Measurements from ENCODE around the gene LRRC17.

LRRC17 gene

DNA sequence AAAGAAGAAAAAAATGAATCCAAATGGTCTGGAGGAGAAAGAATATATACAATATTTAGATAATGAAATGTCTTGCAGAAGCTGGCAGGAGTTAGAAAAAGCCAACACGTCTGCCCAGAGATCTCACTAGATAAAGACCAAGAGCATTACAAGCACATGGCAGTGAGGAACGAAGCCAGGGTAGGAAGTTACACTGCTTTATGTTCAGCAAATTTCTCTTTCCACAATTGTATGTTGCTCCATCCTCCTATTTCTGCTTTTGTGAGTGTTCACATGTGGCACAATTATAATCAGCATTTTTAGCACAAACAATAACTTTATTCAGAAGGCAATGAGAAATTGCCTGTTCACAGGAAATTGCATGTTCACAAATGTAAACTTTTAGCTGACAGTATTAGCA, 53.7 kb downstream of the LRRC17 start:
- no peak overlapping the region for H2AFZ ChIP-seq
- TF ChIP-seq, protein P1, sequence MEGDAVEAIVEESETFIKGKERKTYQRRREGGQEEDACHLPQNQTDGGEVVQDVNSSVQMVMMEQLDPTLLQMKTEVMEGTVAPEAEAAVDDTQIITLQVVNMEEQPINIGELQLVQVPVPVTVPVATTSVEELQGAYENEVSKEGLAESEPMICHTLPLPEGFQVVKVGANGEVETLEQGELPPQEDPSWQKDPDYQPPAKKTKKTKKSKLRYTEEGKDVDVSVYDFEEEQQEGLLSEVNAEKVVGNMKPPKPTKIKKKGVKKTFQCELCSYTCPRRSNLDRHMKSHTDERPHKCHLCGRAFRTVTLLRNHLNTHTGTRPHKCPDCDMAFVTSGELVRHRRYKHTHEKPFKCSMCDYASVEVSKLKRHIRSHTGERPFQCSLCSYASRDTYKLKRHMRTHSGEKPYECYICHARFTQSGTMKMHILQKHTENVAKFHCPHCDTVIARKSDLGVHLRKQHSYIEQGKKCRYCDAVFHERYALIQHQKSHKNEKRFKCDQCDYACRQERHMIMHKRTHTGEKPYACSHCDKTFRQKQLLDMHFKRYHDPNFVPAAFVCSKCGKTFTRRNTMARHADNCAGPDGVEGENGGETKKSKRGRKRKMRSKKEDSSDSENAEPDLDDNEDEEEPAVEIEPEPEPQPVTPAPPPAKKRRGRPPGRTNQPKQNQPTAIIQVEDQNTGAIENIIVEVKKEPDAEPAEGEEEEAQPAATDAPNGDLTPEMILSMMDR (IDR thresholded peaks at IDR 0.05): no peak
- no peaks in the 10 kb centered on the region for H3K9me3 ChIP-seq (ENCODE audit: control insufficient read depth, low read length)
- no peaks in the 10 kb centered on the region for H3K4me1 ChIP-seq
- H3K27me3 ChIP-seq (ENCODE audit: control insufficient read depth, insufficient read depth, low read length): no peaks in the 10 kb centered on the region
- H3K9ac ChIP-seq: no peak overlapping the region
- H3K27ac ChIP-seq: no peak overlapping the region
- no peaks in the 10 kb centered on the region for H3K79me2 ChIP-seq
- H3K36me3 ChIP-seq (ENCODE audit: control insufficient read depth, insufficient read depth, low read length): no peaks in the 10 kb centered on the region
- no peak overlapping the region for H3K4me2 ChIP-seq (ENCODE audit: low read length)
- H3K4me3 ChIP-seq (ENCODE audit: low read depth, low read length): no peak overlapping the region

DNA sequence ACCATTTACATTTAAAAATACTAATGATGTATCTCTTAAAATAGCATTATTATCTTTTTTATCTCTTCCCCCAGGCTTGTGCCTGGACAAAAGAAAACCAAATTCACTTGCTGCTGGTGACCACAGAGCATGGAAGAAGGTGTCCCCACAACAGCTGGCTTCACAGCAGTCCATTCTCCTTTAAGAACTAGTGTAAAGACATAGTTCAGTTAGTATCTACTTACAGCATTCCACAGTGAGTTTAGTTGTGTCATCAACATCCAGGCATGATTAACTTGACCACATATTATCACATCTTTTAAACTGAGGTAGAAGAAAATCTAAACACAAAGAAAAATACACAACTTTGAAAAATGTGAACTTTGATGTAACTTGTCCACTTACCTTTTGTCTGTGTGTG, 55.0 kb downstream of the LRRC17 start:
- no peak overlapping the region for H3K4me2 ChIP-seq (ENCODE audit: low read length)
- no peak overlapping the region for H3K27ac ChIP-seq
- no peak overlapping the region for H2AFZ ChIP-seq
- no peaks in the 10 kb centered on the region for H3K79me2 ChIP-seq
- no peaks in the 10 kb centered on the region for H3K4me1 ChIP-seq
- TF ChIP-seq, protein P1 (IDR thresholded peaks at IDR 0.05): no peak
- H3K27me3 ChIP-seq (ENCODE audit: control insufficient read depth, insufficient read depth, low read length): no peaks in the 10 kb centered on the region
- H3K4me3 ChIP-seq (ENCODE audit: low read depth, low read length): no peak overlapping the region
- H3K9ac ChIP-seq: no peak overlapping the region
- no peaks in the 10 kb centered on the region for H3K9me3 ChIP-seq (ENCODE audit: control insufficient read depth, low read length)
- no peaks in the 10 kb centered on the region for H3K36me3 ChIP-seq (ENCODE audit: control insufficient read depth, insufficient read depth, low read length)

DNA sequence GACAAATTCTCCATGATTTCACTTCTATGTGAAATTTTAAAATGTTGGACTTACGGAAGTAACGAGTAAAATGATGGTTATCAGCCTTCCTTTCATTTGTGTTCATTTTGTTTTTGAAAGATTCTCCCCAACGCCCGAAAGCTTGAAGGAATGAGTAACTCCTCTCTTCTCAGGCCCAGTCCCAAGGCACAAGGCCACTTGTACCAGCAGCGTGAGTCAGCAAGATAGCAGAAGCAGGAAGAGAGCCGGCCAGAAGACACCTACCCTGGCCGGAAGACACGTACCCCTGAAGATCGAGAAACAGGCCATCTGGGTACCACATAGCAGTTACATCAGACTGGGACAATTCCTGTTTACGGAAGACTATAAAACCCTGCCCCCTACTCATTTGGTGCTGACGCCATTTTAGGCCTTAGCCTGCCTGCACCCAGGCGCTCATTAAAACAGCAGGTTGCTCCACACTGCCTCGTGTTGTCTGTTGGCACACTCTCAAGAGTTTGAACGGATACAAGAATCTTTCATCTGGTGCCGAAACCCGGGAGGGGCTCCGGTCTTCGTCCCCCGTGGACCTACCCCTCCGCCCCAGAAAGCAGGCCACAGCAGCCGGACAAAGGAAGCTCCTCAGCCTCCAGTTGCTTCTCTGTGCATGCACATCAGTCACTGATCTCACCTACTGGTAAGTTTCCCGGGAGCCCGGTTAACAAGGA, 60.4 kb downstream of the LRRC17 start:
- H3K36me3 ChIP-seq (ENCODE audit: control insufficient read depth, insufficient read depth, low read length): no peaks in the 10 kb centered on the region
- H3K9me3 ChIP-seq (ENCODE audit: control insufficient read depth, low read length): no peaks in the 10 kb centered on the region
- H3K4me1 ChIP-seq: no peaks in the 10 kb centered on the region
- H3K27me3 ChIP-seq (ENCODE audit: control insufficient read depth, insufficient read depth, low read length): no peaks in the 10 kb centered on the region
- H3K79me2 ChIP-seq: no peaks in the 10 kb centered on the region
- TF ChIP-seq, protein P1 (IDR thresholded peaks at IDR 0.05): no peak
- no peak overlapping the region for H3K4me2 ChIP-seq (ENCODE audit: low read length)
- H3K9ac ChIP-seq: no peak overlapping the region
- H3K4me3 ChIP-seq (ENCODE audit: low read depth, low read length): no peak overlapping the region
- no peak overlapping the region for H3K27ac ChIP-seq
- no peak overlapping the region for H2AFZ ChIP-seq

DNA sequence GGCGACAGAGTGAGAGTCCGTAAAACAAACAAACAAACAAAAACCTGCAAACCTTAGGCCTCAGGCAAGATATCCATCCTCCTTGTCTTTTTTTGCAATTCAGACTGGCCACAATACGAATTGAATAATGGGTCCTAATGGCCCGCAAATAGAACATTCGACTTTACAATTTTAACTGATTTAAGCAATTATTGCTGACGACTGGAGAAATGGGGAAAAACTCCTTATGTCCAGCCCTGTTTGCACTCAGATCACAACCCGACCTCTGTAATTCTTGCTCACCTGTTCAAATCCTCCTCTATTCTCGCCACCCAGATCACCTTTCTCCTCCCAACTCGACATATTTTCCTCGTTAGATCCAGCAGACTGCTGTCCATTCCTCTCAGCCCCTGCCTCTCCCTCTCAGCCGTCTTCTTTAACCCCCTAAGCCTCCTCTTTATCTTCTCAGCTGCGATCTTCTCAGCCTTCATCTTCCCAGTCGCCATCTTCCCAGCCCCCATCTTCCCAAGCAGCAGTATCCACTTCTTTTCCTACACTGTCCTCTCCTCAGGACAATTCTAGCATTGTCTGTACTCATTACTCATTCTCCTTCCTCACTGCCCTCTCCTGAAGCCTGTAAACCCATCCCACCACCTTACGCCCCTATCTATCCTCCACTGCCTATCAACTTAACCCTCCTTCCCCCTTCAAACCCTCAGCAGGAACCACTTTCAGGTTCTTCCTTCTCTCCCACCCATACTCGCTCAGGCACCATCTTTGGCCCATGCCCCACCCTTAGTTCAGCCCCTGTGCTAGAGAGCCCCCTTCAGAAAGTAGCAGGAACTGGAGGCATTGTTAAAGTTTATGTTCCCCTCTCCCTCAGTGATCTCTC, 61.8 kb downstream of the LRRC17 start:
- Histone ChIP-seq H2AFZ (no peak overlapping the region), H3K79me2 (no peaks in the 10 kb centered on the region), H3K9me3 (ENCODE audit: control insufficient read depth, low read length) (no peaks in the 10 kb centered on the region), H3K27me3 (ENCODE audit: control insufficient read depth, insufficient read depth, low read length) (no peaks in the 10 kb centered on the region), H3K4me3 (ENCODE audit: low read depth, low read length) (no peak overlapping the region), H3K4me2 (ENCODE audit: low read length) (no peak overlapping the region), H3K4me1 (no peaks in the 10 kb centered on the region), H3K27ac (no peak overlapping the region), H3K9ac (no peak overlapping the region), H3K36me3 (ENCODE audit: control insufficient read depth, insufficient read depth, low read length) (no peaks in the 10 kb centered on the region)
- TF ChIP-seq, protein P1 (IDR thresholded peaks at IDR 0.05): no peak
